Gastroesophageal sphincter (tissue), 4 donors: Measurements from ENCODE around the gene MRRF. TPM values are rescaled to one million over a fixed set of nuclear protein-coding genes. Genes with fewer than 3 reads are reported as not detected.

ENCODE experiments used
- ATAC-seq: fragments of 150-250 bp; one replicate; pipeline ENCODE4 v1.9.1; 2016; ENCODE audit warnings: mild to moderate bottlenecking, moderate library complexity
- H3K27ac ChIP-seq, 4 donors: fragments of 200-600 bp; sonication (generic) in 3 of 4; 1 replicate in 3 of 4; 2 replicates in 1 of 4; pipeline ENCODE4 v1.5.1; 2016 to 2019
- H3K27me3 ChIP-seq: fragments of 200-600 bp; sonication (generic); one replicate; pipeline ENCODE4 v1.5.1; 2019
- H3K36me3 ChIP-seq, 2 donors: fragments of 200-600 bp; sonication (generic); one replicate each; pipeline ENCODE4 v1.5.1; 2019; ENCODE audit warnings: control low read depth in 1 of 2
- H3K4me1 ChIP-seq, 3 donors: fragments of 200-600 bp; sonication (generic); 1 replicate in 2 of 3; 2 replicates in 1 of 3; pipeline ENCODE4 v1.5.1; 2016 to 2019; ENCODE audit warnings: control low read depth in 2 of 3
- H3K4me3 ChIP-seq, 2 donors: fragments of 200-600 bp; sonication (generic); one replicate each; pipeline ENCODE4 v1.5.1; 2019; ENCODE audit warnings: mild to moderate bottlenecking in 1 of 2, moderate library complexity in 1 of 2
- H3K9me3 ChIP-seq, 3 donors: fragments of 200-600 bp; sonication (generic); one replicate each; pipeline ENCODE4 v1.5.1; 2017 to 2019; ENCODE audit warnings: control low read depth in 2 of 3
- EP300 ChIP-seq: sonication (generic); formaldehyde crosslinking; IDR thresholded peaks from one replicate; pipeline ENCODE4 v1.6.1; 2017; ENCODE audit warnings: antibody characterized with exemption, mild to moderate bottlenecking
- POLR2A ChIP-seq, 2 donors: fragments of 450-650 bp; IDR thresholded peaks; one replicate each; pipeline ENCODE4 v1.6.1; 2017; ENCODE audit warnings: antibody characterized with exemption in 2 of 2, mild to moderate bottlenecking in 2 of 2, moderate library complexity in 1 of 2
- POLR2AphosphoS5 ChIP-seq: sonication (generic); formaldehyde crosslinking; IDR thresholded peaks from one replicate; pipeline ENCODE4 v1.6.1; 2017; ENCODE audit warnings: antibody characterized with exemption
- WGBS, 2 donors: methylation state at CpG; one replicate each; pipeline ENCODE4 v1.1.5; 2018; ENCODE audit warnings: low coverage in 1 of 2; 5-methylcytosine and 5-hydroxymethylcytosine counted together
- total RNA-seq, 4 donors: library from RNA; depleted of rRNA; stranded (reverse); fragments of >200 nt; gene quantifications; one replicate each; pipeline ENCODE4 v1.1.0, GENCODE V29; 2016
- TF ChIP-seq, protein P1 (sequence below), 4 experiments: fragments of 200-600 bp in 2 of 4; fragments of 450-650 bp in 2 of 4; sonication (generic) in 1 of 4; IDR thresholded peaks; one replicate each; pipeline ENCODE4 v1.5.1; 2017 to 2019; ENCODE audit warnings: antibody characterized with exemption in 4 of 4, mild to moderate bottlenecking in 2 of 4, moderate library complexity in 2 of 4

MRRF gene
- total RNA-seq, 4 donors from 2014 or later = 24.1 to 38.0 (median 29.7) TPM

DNA sequence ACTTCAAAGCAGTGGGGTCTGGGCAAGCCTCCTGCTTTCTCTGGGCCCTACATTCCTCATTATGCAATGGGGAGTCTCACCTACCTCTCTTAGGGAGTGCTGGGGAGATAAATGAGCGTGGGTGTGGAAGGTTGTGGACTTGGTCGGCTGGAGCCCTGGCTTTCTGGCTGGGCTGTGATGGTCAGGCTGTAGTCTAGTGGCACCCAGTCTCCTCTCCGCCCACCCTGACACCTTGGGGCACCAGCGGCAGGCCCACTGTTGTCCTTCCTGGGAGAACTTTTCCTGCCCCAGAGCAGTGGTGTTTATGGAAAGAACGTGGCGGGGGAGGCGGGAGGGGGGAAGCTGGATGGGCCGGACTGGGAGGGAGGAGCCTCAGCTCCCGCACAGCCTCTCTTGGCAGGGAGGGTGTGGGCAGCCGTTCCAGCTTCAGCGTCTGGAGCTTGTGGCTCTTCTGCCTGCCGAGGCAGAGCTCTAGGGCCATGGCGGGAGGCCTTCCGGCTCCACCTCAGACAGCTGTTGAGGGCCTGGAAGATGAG, 110.3 kb downstream of the MRRF start:
- no peaks in the 10 kb centered on the region for H3K9me3 ChIP-seq
- H3K27me3 ChIP-seq = no peaks in the 10 kb centered on the region
- 6% methylated on average over 5 of the region's 14 CpGs; no CpG with 5 or more reads in 1 of the 2 donors for WGBS, 2 donors
- peak overlapping the region in 1 of 2 donors; percentile 3 for H3K4me3 ChIP-seq
- TF ChIP-seq POLR2AphosphoS5 = no peak
- TF ChIP-seq POLR2A (IDR thresholded peaks at IDR 0.05) = no peak
- TF ChIP-seq, protein P1, sequence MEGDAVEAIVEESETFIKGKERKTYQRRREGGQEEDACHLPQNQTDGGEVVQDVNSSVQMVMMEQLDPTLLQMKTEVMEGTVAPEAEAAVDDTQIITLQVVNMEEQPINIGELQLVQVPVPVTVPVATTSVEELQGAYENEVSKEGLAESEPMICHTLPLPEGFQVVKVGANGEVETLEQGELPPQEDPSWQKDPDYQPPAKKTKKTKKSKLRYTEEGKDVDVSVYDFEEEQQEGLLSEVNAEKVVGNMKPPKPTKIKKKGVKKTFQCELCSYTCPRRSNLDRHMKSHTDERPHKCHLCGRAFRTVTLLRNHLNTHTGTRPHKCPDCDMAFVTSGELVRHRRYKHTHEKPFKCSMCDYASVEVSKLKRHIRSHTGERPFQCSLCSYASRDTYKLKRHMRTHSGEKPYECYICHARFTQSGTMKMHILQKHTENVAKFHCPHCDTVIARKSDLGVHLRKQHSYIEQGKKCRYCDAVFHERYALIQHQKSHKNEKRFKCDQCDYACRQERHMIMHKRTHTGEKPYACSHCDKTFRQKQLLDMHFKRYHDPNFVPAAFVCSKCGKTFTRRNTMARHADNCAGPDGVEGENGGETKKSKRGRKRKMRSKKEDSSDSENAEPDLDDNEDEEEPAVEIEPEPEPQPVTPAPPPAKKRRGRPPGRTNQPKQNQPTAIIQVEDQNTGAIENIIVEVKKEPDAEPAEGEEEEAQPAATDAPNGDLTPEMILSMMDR (IDR thresholded peaks at IDR 0.05) = no peak
- TF ChIP-seq EP300 = no peak
- peaks cover 0 to 15% of the 10 kb centered on the region in 2 donors for H3K36me3 ChIP-seq
- ATAC-seq = peak; percentile 90
- H3K27ac ChIP-seq = peak overlapping the region; percentile 70 to 88 (median 87)
- peaks cover 2 to 81% (median 46%) of the 10 kb centered on the region in 3 donors for H3K4me1 ChIP-seq

GRCh38 chr9:122376796-122377195, 112.1 kb downstream of the MRRF start:
- TF ChIP-seq POLR2A (IDR thresholded peaks at IDR 0.05) (no peak), POLR2AphosphoS5 (no peak), EP300 (no peak)
- TF ChIP-seq, protein P1 (IDR thresholded peaks at IDR 0.05) = no peak
- Histone ChIP-seq H3K27ac (peak overlapping the region; percentile 31 to 88 (median 87)), H3K27me3 (no peaks in the 10 kb centered on the region), H3K9me3 (no peaks in the 10 kb centered on the region), H3K4me3 (no peak overlapping the region), H3K4me1 (peaks cover 2 to 62% (median 35%) of the 10 kb centered on the region in 3 donors), H3K36me3 (peaks cover 0 to 23% of the 10 kb centered on the region in 2 donors)
- ATAC-seq = no peak
- WGBS, 2 donors = no CpG with 5 or more reads among the region's 1 CpG

- Histone ChIP-seq H3K9me3 (no peaks in the 10 kb centered on the region), H3K27me3 (no peaks in the 10 kb centered on the region), H3K4me1 (peaks cover 2 to 57% (median 28%) of the 10 kb centered on the region in 3 donors), H3K36me3 (peaks cover 0 to 24% of the 10 kb centered on the region in 2 donors), H3K27ac (peak overlapping the region in 3 of 4 donors; percentile 87 to 88 (median 87)), H3K4me3 (no peak overlapping the region)
- 82 to 93% methylated on average over 8 to 9 of the region's 24 CpGs for WGBS, 2 donors
- ATAC-seq = no peak
- no peak for TF ChIP-seq POLR2AphosphoS5
- TF ChIP-seq, protein P1 (IDR thresholded peaks at IDR 0.05) = no peak
- no peak for TF ChIP-seq EP300
- TF ChIP-seq POLR2A (IDR thresholded peaks at IDR 0.05) = no peak
Observed at GRCh38 chr9:122377241-122378164, 112.8 kb downstream of the MRRF start.

DNA sequence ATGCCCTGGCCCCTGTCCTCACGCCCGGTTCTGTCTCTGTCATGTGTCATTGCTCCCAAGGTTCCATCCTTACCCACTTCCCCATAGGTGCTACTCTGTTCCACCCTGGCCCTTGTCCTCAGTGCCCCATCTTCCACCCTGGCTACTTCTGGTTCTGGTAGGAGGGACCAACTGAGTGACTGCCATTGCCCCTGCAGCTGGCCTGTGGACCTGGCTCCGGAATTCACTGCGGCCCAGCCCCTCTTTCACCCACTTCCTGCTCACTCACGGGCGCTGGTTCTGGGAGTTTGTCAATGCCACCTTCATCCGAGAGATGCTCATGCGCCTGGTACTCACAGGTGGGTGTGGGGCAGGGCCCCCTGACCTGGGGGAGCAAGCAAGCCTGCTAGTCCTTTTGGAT, 113.6 kb downstream of the MRRF start:
- TF ChIP-seq POLR2A (IDR thresholded peaks at IDR 0.05) (no peak), EP300 (no peak), POLR2AphosphoS5 (no peak)
- TF ChIP-seq, protein P1 (IDR thresholded peaks at IDR 0.05) = no peak
- no peak overlapping the region for H3K4me3 ChIP-seq
- no peaks in the 10 kb centered on the region for H3K9me3 ChIP-seq
- no peak for ATAC-seq
- peaks cover 0 to 24% of the 10 kb centered on the region in 2 donors for H3K36me3 ChIP-seq
- H3K27ac ChIP-seq = peak overlapping the region in 2 of 4 donors; percentile 87
- 85% methylated on average over 2 of the region's 8 CpGs; no CpG with 5 or more reads in 1 of the 2 donors for WGBS, 2 donors
- H3K4me1 ChIP-seq = peaks cover 2 to 57% (median 30%) of the 10 kb centered on the region in 3 donors
- H3K27me3 ChIP-seq = no peaks in the 10 kb centered on the region
